GM19463 (cell line): ENCODE measurements around the gene FYB1.

Experiments
- ATAC-seq: cut with Tn5 transposase; IDR thresholded peaks from one replicate; pipeline ENCODE4 v1.9.1; 2021; ENCODE audit warnings: mild to moderate bottlenecking, moderate library complexity; ENCODE audit not compliant: unreplicated experiment

The FYB1 gene

DNA sequence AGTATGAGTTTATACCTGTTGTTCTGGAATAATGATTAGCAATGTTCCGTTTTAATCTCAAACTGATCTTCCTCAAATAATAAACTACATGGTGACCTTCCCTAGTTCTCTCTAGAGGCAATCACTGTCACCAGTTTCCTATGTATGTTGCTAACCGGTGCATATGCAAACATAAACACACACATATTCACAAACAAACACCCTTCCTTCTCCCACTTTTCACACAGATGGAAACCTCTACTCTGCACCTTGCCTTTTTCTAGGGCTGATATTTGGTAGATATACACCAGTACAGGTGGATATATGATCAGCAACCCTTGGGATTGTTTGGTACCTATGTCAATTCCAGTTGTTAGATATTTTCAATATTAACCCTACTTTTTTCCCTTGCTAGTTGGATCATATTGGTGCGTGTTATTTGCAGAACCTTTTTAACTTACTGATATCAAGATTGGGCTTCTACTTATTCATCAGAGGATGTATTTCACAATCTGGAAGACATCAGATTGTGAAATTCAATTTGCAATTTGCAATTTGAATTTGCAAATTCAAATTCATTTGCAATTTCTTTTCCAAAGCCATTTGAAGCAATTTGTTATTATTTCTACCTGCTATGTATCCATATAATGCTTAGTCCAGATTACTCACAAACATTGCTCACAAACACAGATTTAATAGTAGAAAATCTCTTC, 12.6 kb downstream of the FYB1 start:
- no peak for ATAC-seq

DNA sequence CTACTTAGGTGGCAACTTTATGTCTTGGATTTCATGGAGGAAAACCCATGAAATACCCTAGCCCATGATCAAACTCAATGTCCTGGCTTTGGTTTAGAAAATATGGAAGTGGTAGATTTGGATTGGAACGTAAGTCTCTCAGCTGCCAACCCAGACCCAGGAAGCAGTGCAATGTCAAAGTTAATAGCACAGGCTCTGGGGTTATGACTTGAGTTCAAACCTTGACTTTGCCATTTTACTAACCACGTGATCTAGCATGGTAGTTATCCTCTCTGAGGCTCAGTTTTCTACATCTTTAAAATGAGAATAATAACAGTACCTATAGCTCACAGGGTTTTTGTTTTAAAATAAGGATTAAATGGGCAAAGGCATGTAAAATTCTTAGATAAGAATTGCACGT, 13.8 kb downstream of the FYB1 start:
- no peak for ATAC-seq

DNA sequence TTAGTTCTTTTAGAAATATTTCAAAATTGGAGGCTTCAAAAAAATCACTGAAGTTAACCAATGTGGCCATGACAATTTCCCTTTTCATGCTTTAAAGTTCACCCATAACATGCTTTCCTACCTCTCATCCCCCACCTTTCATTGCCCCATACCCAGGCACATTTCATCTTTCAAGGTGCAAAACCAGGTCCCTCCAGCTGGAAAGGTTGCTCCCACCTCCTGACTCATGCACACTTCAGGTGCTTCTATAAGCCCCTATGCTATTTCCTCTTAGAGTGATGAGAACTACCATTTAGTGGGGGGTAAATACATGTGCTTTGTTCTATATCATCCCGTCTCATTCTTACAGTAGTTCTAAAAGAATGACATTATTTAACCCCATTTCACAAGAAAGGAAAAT, 15.4 kb downstream of the FYB1 start:
- no peak for ATAC-seq

DNA sequence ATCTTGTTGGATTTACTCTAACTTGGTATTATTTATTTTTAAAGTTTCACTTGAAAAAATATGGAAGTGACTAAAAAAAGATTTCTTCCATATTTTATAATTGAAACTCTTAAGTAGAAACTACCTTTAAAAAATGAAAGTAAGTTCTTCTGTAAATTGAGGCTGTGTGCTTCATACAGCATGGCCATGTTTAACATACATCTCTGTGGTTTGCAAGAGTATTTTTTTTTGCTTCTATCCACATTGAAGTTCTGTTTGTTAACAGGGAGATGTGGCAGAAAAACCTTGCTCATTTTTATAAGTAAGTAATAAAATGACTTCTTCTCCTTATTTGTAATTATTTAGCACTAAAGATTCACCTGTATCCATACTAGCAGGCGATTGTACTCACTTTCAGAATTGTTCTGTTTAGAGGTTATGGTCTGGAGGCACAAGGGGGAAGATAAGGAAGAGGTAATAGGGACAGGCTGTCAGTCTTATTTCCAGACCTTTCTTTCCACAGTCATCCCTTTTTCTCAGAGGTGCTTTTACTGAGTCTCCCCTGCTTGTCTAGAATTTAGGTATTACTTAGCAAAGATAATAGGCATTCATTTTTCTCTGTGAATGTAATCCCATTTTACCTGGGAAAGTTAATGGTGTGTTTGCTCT, 16.0 kb downstream of the FYB1 start:
- ATAC-seq = no peak

DNA sequence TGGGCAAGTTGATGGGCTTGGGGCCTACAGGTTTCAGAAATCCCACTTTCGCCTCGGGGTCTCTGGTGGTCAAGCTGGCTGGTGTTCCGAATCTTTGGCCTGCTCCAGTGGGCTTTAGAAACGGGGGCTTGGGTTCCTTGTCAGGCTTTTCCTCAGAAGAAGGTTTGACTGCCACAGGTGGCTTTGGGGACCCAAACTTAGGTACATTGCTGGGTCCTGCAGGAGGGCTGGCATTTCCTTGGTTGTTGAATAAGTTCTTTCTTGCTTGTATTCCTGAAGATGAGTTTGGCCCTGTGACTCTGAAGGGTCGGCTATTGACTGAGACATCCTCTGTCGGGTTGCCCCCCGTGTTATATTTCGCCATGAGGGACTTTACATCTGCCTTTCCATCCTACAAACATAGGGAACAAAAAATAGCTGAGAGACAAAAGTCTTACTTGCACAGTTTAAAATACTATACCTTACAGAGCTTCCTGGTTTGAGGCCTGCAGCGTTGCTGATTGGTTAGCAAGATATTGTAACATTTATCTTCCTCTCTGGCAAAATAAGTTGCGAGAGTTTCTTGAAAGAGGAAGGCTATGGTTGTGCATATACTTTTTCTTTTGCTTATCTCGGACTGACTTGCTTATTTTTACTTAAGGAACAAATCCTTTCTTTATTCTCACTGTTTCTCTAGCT, 16.6 kb downstream of the FYB1 start:
- ATAC-seq = no peak

DNA sequence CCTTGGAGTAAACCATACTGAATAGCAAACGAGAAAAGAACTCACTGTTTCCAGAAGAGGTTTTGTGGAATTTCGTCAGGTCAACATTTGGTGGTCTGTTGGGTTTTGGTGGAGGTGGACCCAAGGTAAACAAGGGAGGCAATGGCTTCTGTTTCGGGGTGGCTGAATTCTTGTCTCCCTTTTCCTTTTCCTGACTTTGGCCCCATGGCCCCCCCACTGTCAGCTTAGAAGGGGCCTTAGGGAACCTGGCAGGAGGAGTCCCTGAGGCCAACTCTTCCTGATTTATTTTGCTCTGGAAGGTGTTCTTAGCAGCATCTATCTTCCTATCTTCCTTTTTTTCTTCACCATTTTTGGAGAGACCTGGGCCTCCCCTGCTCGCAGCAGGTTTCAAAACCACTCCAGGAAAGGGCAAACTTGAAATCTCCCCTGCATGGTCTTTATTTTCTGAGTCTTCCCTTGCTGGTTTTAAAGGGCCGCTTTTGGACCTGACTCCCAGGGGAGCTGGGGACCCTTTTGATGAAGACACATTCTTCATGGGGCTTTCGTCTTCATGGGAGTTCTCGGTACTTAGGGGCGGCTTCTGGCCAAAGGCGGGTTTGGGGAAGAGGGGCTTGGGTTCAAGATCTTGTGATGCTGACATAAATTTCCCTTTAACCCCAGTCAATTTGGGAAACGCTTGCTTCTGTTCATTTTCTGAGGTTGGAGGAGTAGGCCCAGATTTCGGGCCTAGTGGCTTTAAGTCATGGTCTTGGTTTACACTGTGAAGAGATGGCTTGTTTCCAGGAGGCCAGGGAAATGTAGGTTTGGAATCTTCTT, 17.4 kb downstream of the FYB1 start:
- no peak for ATAC-seq

DNA sequence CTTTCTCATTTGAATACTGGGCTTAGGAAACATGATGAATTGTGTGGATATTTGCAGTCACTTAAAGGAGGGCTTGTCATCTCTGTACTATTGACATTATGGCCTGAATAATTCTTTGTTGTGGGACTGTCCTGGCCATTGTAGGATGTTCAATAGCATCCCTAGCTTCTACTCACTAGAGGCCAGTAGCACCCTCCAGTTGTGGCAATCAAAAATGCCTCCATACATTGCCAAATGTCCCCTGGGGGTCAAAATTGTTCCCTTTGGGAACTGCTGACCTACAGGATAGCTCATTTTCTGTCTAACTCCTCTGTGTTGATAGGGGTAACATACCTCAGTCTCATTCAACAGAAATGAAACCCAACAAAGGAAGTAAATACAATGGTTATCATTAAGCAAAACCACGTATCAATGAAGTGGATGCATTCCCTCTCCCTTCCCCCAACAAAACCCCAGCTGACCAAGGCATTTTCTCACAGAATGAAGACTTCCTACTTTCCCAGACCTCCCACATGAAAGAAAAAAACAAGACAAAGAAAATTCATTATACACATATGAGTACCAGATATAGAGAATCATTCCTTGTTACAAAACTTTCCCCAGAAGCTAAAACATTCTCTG, 18.1 kb downstream of the FYB1 start:
- ATAC-seq = no peak

DNA sequence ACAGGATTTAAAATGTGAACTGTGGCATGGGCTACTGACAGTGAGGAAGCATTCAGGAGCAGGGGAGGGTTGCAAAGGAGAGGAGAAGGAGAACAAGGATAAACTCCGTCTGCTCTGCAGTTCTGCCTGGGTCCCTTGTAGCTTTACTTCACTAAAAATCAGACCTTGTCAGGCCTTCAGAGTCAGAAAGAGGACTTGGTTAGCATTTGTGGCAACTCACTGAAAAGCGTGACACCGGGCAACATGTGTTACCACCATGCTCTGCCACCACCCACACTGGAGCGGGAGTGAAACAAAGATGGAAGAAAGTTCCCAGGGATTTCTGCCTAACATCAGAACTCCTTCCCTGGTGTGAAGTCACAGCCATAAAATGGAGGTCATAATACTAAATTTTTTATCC, 19.3 kb downstream of the FYB1 start:
- no peak for ATAC-seq

DNA sequence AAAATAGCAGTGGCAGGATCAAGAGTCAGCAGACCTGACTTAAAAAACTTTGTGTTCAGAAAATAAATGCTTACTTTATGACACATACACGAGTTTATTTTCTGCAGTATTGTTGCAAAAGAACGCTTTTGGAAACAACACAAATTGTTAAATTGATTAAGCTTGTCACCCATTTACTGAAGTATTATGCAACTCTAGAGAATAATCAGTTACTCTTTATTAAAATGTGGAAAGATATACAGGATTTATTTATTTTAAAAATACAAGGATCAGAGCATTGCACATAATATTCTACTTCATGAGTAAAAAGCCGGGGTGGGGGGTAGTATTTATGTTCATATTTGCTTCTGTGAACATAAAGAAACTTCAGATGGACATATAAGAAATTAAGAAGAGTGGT, 20.0 kb downstream of the FYB1 start:
- ATAC-seq = no peak

DNA sequence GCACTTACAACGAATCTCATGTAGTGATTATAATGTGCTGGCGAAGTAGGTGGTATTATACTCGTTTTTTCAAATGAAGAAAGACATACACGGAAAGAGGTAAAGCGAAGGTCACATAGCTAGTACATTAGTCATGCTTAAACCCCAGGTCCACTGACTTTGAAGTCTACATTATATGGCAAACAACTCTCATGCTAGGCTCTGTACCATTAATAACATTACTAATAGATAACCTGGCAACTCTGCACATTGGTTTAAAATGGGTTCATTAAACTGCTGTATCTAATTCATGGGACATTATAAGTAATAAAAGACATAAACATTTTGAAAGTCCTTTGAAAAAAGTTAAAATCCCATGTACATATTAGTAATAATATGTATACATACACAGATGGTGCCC, 21.2 kb downstream of the FYB1 start:
- ATAC-seq = no peak

DNA sequence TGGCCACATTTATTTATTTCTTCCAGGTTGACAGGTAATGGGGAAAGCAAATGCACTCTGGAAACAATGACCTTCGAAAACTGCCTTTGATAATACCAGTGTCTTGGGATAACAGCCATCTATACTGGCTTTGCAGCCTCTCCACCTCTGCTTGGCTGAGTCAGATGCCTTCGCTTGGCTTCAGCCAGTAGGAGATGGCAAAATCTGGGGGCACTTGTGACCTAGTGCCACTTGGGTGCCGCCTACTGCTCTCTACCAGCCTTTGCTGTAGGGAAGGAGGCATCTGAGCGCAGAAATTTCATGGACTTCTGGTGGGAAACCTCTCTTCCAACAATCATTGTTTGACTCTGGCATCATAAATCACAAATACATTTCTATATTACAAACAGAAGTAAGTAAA, 21.8 kb downstream of the FYB1 start:
- no peak for ATAC-seq

DNA sequence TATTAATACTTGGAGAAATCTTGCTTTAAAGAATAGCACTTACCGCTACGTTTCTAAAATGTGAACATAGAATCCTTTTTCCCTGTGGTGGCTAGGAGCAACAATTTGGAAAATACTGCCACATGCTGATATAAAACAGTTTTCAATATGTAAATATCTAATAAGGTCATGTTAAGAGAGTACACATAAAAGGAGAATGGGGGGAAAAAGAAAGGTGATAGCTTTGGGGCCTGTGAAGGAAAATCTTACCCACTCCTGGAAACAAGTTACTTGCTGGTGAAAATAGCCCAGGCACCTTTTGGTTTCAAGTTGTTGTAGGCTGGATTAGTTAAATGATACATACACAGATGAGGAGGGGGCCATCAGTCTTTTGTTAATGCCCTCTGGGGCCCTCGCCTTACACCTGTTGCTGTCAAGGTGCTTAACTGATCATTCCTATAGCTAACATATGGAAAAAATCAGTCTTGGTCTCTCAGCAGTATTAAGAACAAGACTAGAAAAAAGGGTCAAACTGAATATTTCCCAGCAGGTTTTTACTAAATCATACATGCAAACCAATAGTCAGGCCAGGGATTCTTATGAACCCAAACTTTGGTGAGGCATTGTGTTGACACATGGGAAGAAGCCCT, 24.1 kb downstream of the FYB1 start:
- no peak for ATAC-seq

DNA sequence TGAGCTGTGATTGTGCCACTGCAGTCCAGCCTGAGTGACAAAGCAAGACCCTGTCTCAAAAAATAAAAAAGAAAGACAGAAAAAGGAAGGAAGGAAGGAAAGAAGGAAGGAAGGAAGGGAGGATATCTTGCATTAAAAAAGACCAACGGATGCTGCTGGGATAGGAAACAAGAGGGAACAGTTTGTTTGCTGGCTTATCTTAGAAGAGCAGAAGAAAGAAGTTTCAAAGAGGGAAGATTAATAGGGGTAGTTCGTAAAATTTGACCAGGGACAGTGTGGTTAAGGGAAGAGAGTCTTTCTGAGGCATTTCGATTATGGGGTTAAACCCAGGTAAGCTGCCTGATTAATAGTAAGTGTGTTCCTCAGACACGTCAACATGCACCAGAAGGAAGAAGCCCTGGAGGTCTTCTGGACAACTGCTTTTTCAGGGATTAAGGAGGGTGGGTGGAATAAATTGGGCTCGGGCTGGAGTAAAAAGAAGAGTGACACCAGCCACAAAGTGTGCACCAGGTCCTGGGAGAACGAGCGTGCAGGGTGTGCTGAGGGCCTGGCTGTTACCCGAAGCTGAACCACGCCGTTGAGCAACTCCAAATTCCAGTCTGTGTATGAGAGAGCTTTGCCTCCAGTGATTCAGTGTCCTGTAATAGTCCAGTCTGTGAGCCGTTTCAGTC, 24.8 kb downstream of the FYB1 start:
- no peak for ATAC-seq

DNA sequence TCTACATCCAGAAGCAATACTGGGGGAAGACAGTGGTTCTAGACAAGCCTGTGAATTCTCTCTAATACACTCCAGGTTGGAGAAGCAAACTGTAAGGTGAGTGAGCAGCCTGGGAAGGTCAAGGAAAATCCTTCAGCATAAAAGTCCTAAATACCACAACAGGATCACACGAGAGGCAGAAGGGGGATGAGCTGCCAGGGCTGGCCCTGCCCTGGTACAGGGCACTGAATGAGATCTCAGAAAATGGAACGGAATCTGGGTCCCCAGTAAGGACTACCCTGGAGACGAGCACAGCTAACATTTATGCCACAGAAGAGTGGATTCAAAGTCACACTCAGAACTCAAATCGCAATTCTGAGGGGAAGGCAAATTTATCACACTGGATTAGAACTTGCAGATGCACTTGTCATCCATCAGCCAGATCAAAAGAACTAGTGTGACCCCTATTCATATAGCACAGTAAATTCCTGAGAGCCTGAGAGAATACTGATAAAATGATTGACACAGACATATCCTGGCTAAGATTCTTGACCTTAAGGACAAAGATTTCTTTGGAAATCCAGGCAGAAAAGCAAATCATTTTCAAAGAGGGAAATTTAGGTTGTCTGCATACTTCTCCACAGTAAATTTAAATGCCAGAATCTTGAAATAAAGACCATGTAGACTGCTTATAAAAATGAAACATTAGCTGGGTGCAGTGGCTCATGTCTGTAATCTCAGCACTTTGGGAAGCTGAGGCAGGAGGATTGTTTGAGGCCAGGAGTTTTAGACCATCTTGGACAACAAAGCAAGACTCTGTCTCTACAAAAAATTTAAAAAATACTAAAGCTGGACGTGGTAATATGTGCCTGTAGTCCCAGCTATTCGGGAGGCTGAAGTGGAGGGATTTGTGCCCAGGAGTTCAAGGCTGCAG, 25.6 kb downstream of the FYB1 start:
- no peak for ATAC-seq

DNA sequence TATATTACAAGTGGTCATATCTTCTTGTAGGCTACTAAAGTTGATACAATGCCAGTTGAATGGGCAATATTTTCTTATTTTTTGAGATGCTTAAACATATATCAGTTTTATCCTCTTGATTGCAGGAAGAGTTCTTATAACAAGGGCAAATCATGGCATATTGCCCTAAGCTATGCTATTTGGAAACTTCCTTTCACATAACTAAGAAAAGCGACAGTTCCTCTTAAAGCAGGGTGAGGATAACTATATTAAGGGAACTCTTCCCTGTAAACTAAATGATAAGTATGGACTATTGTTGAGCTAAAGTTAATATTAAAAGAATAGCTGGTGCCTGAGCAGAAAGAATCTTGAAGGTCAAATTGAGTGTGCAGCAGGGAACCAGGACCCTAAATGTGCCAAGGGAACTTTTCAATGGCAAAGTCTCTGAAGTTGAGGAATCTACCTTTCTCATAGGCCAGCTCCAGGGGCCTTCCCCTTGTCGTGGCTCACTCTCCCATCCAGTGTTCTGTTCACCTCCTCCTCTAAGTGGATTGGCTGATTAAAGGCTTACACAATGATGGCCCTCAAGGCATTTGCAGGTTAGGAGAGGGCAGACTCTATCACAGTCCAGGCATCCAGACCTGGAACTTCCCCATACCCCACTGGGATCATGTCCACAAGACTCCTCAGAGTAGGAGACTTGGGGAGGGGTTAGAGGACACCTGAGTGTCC, 26.8 kb downstream of the FYB1 start:
- ATAC-seq = no peak

DNA sequence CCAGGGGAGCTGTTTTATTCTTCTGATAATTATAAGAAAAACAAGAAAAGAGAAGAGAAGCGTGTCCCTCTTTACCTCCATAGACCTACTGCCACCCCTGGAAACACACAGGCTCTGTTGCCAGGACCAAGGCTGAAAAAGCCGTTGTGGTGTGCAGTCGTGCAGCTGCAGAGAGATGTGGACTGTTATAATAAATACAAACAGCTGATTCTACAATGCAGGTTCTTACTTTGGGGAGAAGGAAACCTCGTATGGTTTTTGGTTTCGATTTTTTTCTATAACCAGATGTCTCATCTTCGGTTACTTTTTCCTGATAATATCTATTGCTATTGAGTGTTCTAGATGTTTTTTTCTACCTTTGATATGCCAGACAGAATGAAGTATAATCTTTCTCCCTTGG, 28.1 kb downstream of the FYB1 start:
- ATAC-seq = peak; percentile 64

DNA sequence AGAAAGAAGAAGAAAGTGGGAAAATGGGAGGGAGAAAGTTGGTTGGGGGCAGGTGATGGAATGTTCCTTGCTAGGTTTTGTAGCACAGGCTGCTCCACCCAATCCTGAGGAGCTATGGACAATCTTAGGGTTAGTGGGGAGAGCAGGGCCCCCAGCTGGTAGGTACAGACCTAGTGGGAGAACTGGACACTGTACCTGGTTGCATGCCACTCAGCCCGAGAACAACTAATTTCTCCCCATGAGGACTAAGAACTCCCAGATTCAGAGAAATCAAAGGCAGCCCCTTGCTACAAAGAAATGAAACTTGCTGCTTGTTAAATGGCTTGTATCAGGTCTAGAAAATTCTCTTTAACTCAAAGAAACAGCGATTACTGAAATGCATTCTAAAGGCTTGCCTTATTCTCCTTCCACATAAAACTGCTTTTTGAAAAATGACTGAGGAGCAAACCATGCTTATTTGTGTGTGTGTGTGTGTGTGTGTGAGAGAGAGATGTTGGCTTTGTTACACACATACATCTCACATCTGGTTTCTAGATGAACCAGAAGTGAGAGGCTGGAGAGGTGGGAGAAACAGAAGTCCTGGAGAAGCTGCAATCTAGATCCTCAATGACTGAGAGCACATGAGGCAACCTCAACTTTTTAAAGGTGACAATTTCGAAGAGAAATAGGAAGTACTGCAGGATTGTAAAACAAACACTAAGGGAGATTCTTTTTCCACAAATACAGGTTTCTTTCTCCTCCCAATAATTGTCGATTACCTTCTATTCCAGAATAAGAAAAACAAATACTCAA, 28.9 kb downstream of the FYB1 start:
- no peak for ATAC-seq
